Esophagus muscularis mucosa (tissue), 4 donors: ENCODE results near the gene MYO1A.

Experiments
- EP300 ChIP-seq: sonication (generic); formaldehyde crosslinking; IDR thresholded peaks from one replicate; pipeline ENCODE4 v1.6.1; 2017; ENCODE audit warnings: antibody characterized with exemption
- POLR2A ChIP-seq: fragments of 450-650 bp; IDR thresholded peaks from one replicate; pipeline ENCODE4 v1.6.1; 2017; ENCODE audit warnings: antibody characterized with exemption, moderate library complexity, mild to moderate bottlenecking, low read depth
- TF ChIP-seq, protein P1 (sequence below), 3 experiments: fragments of 200-600 bp in 2 of 3; fragments of 450-650 bp in 1 of 3; sonication (generic) in 2 of 3; IDR thresholded peaks; one replicate each; pipeline ENCODE4 v1.5.1; 2017 to 2019; ENCODE audit warnings: antibody characterized with exemption in 3 of 3, mild to moderate bottlenecking in 2 of 3, moderate library complexity in 1 of 3

GRCh38 chr12:57096748-57097553, 47.0 kb upstream of the MYO1A start:
- TF ChIP-seq POLR2A = no peak
- TF ChIP-seq, protein P1, sequence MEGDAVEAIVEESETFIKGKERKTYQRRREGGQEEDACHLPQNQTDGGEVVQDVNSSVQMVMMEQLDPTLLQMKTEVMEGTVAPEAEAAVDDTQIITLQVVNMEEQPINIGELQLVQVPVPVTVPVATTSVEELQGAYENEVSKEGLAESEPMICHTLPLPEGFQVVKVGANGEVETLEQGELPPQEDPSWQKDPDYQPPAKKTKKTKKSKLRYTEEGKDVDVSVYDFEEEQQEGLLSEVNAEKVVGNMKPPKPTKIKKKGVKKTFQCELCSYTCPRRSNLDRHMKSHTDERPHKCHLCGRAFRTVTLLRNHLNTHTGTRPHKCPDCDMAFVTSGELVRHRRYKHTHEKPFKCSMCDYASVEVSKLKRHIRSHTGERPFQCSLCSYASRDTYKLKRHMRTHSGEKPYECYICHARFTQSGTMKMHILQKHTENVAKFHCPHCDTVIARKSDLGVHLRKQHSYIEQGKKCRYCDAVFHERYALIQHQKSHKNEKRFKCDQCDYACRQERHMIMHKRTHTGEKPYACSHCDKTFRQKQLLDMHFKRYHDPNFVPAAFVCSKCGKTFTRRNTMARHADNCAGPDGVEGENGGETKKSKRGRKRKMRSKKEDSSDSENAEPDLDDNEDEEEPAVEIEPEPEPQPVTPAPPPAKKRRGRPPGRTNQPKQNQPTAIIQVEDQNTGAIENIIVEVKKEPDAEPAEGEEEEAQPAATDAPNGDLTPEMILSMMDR (IDR thresholded peaks at IDR 0.05) = no peak
- no peak for TF ChIP-seq EP300
